ENCODE results near the gene PID1. TPM values are rescaled to one million over a fixed set of nuclear protein-coding genes. Genes with fewer than 3 reads are reported as not detected.

The PID1 gene
- total and polyA plus RNA-seq, 2 donors (not counting 1 experiment from before 2014, with no cell fraction given): 0.10 TPM; not detected in 1

GRCh38 chr2:229037621-229038020 lies 233.5 kb downstream of the PID1 start:
- Histone ChIP-seq H3K36me3 (replicated peaks in 1 of 2; ENCODE audit: control extremely low read depth in 1 of 2, control insufficient read depth in 1 of 2, extremely low read depth in 1 of 2, insufficient read depth in 2 of 2, low read length in 1 of 2) (no peaks in the 10 kb centered on the region), H2AFZ (ENCODE audit: insufficient read depth, low read depth, low read length, poor library complexity, severe bottlenecking) (no peak overlapping the region), H4K20me1 (ENCODE audit: control insufficient read depth, insufficient read depth, low read length, poor library complexity, severe bottlenecking) (no peaks in the 10 kb centered on the region), H3K9ac (ENCODE audit: low read length) (no peak overlapping the region), H3K79me2 (ENCODE audit: control insufficient read depth, insufficient read depth, low read length) (no peaks in the 10 kb centered on the region), H3K4me3 (ENCODE audit: control extremely low read depth in 1 of 5, extremely low read depth in 1 of 5, insufficient read depth in 1 of 5, low read depth in 2 of 5, low read length in 4 of 5) (no peak overlapping the region), H3K9me3 (ENCODE audit: control extremely low read depth in 1 of 3, control insufficient read depth in 2 of 3, insufficient read depth in 1 of 3, low read length in 2 of 3) (peaks cover 0 to 3% (median 0%) of the 10 kb centered on the region in 3 donors), H3K4me2 (replicated peaks; ENCODE audit: low read depth, low read length, poor library complexity, severe bottlenecking) (no peak overlapping the region), H3K27ac (ENCODE audit: low read length in 2 of 2) (no peak overlapping the region), H3K4me1 (ENCODE audit: control insufficient read depth in 2 of 2, insufficient read depth in 2 of 2, low read length in 2 of 2) (no peaks in the 10 kb centered on the region), H3K27me3 (replicated peaks in 1 of 4; ENCODE audit: control extremely low read depth in 1 of 4, control insufficient read depth in 3 of 4, insufficient read depth in 4 of 4, low read length in 3 of 4) (no peaks in the 10 kb centered on the region)
- Mint-ChIP-seq H3K4me1 (no peaks in the 10 kb centered on the region), H3K27me3 (no peaks in the 10 kb centered on the region), H3K4me3 (no peak overlapping the region), H3K27ac (no peak overlapping the region), H3K9me3 (ENCODE audit: insufficient read depth) (no peaks in the 10 kb centered on the region)
- ATAC-seq (ENCODE audit: low read depth) (no peak), DNase-seq (no peak)
- POLR2A ChIA-PET: no interaction called here
- CTCF ChIA-PET: no interaction called here
- WGBS (ENCODE audit: insufficient coverage): 80% methylated on average over 1 of the region's 4 CpGs
- intact Hi-C loops (cut with micrococcal nuclease): no loop called here
- TF ChIP-seq EZH2 (IDR thresholded peaks at IDR 0.05; ENCODE audit: borderline replicate concordance, insufficient read depth, low read depth, low read length, poor library complexity, severe bottlenecking): no peak
- TF ChIP-seq CTCF (IDR thresholded peaks at IDR 0.05): no peak

GRCh38 chr2:229033816-229034215 lies 237.3 kb downstream of the PID1 start:
- Histone ChIP-seq H3K9ac (ENCODE audit: low read length) (no peak overlapping the region), H4K20me1 (ENCODE audit: control insufficient read depth, insufficient read depth, low read length, poor library complexity, severe bottlenecking) (no peaks in the 10 kb centered on the region), H3K9me3 (ENCODE audit: control extremely low read depth in 1 of 3, control insufficient read depth in 2 of 3, insufficient read depth in 1 of 3, low read length in 2 of 3) (peaks cover 0 to 3% (median 0%) of the 10 kb centered on the region in 3 donors), H3K27me3 (replicated peaks in 1 of 4; ENCODE audit: control extremely low read depth in 1 of 4, control insufficient read depth in 3 of 4, insufficient read depth in 4 of 4, low read length in 3 of 4) (no peaks in the 10 kb centered on the region), H3K4me1 (ENCODE audit: control insufficient read depth in 2 of 2, insufficient read depth in 2 of 2, low read length in 2 of 2) (no peaks in the 10 kb centered on the region), H3K79me2 (ENCODE audit: control insufficient read depth, insufficient read depth, low read length) (no peaks in the 10 kb centered on the region), H3K36me3 (replicated peaks in 1 of 2; ENCODE audit: control extremely low read depth in 1 of 2, control insufficient read depth in 1 of 2, extremely low read depth in 1 of 2, insufficient read depth in 2 of 2, low read length in 1 of 2) (no peaks in the 10 kb centered on the region), H2AFZ (ENCODE audit: insufficient read depth, low read depth, low read length, poor library complexity, severe bottlenecking) (no peak overlapping the region), H3K4me2 (replicated peaks; ENCODE audit: low read depth, low read length, poor library complexity, severe bottlenecking) (no peak overlapping the region), H3K27ac (ENCODE audit: low read length in 2 of 2) (no peak overlapping the region), H3K4me3 (ENCODE audit: control extremely low read depth in 1 of 5, extremely low read depth in 1 of 5, insufficient read depth in 1 of 5, low read depth in 2 of 5, low read length in 4 of 5) (no peak overlapping the region)
- intact Hi-C loops (cut with micrococcal nuclease): no loop called here
- POLR2A ChIA-PET: no interaction called here
- CTCF ChIA-PET: no interaction called here
- Mint-ChIP-seq H3K9me3 (ENCODE audit: insufficient read depth) (no peaks in the 10 kb centered on the region), H3K4me3 (no peak overlapping the region), H3K4me1 (no peaks in the 10 kb centered on the region), H3K27me3 (no peaks in the 10 kb centered on the region), H3K27ac (no peak overlapping the region)
- TF ChIP-seq CTCF (IDR thresholded peaks at IDR 0.05): no peak
- WGBS (ENCODE audit: insufficient coverage): no CpG with 5 or more reads among the region's 3 CpGs
- DNase-seq (no peak), ATAC-seq (ENCODE audit: low read depth) (no peak)
